K562 (cell line): ENCODE results near the gene KIAA0319L. TPM values are rescaled to one million over a fixed set of nuclear protein-coding genes. Genes with fewer than 3 reads are reported as not detected.
"Not testable (repeated sequence)": the region's sequence is repeated elsewhere in the genome, so short reads cannot be mapped to it uniquely, and the experiment has no call there.

Experiments
- ATAC-seq: fragments of 200-7000 bp; cut with Tn5 transposase; 3 replicates; pipeline ENCODE4 v1.9.1; 2020; ENCODE audit warnings: moderate library complexity
- BruUV-seq: library from RNA; stranded (reverse); fragments of 400-500 nt; replicated peaks from 2 replicates; lab custom pipeline; 2021; lab: Mats Ljungman, UMichigan
- CTCF ChIA-PET: fragments of 300-600 bp; formaldehyde crosslinking; extraction: SDS; loops from one replicate; lab custom pipeline; 2021; ENCODE audit warnings: low intra/inter-chr PET ratio; lab: Yijun Ruan, JAX
- POLR2A ChIA-PET: fragments of 300-600, 350-650 bp; sonication (Branson Sonifier 250); formaldehyde crosslinking; extraction: SDS; loops from one replicate; lab custom pipeline; 2021; ENCODE audit warnings: antibody characterized with exemption, inconsistent platforms; lab: Yijun Ruan, JAX
- DNase-seq, 4 experiments: peaks; one replicate each; pipeline versions ENCODE4 v3.0.0 to v3.0.0-alpha.2; 2011 to 2018; ENCODE audit warnings: low spot score in 3 of 4, mixed read lengths in 3 of 4; ENCODE audit errors: extremely low read depth in 1 of 4
- FAIRE-seq: peaks from 2 replicates; lab custom pipeline; 2011; peaks lifted over from hg19 to GRCh38; lab: Jason Lieb, UNC
- H2AFZ ChIP-seq: 2 replicates; pipeline ENCODE4 v1.6.0; 2011; ENCODE audit warnings: low read depth, low read length, control low read depth, inconsistent platforms
- H3K27ac ChIP-seq: fragments of 200-600 bp; 3 replicates; pipeline ENCODE4 v1.8.0; 2011; ENCODE audit warnings: low read depth, mild to moderate bottlenecking, control low read depth, inconsistent platforms, low read length, moderate library complexity, mixed read lengths; ENCODE audit errors: extremely low read depth
- H3K27me3 ChIP-seq, 2 experiments: fragments of 300-600 bp in 1 of 2; 2 replicates in 1 of 2; 3 replicates in 1 of 2; pipeline versions ENCODE4 v1.6.0 to v1.8.0; 2011; ENCODE audit warnings: inconsistent platforms in 2 of 2, low read length in 2 of 2, mild to moderate bottlenecking in 1 of 2, mixed read lengths in 1 of 2, moderate library complexity in 1 of 2; ENCODE audit not compliant: control insufficient read depth in 2 of 2, insufficient read depth in 2 of 2
- H3K36me3 ChIP-seq: fragments of 300-600 bp; 3 replicates; pipeline ENCODE4 v1.8.0; 2011; ENCODE audit warnings: mild to moderate bottlenecking, low read length, inconsistent platforms; ENCODE audit not compliant: control insufficient read depth, insufficient read depth
- H3K4me1 ChIP-seq, 2 experiments: fragments of 200-600 bp in 1 of 2; replicated peaks in 1 of 2; 2 replicates in 1 of 2; 3 replicates in 1 of 2; pipeline versions ENCODE4 v1.5.1 to v1.8.0; 2011; ENCODE audit warnings: inconsistent platforms in 2 of 2, low read length in 2 of 2, mild to moderate bottlenecking in 1 of 2, mixed read lengths in 1 of 2, moderate library complexity in 1 of 2; ENCODE audit not compliant: control insufficient read depth in 2 of 2, insufficient read depth in 2 of 2
- H3K4me2 ChIP-seq: 2 replicates; pipeline ENCODE4 v1.6.1; 2011; ENCODE audit warnings: low read length, control low read depth, inconsistent platforms, mixed read lengths; ENCODE audit not compliant: insufficient read depth
- H3K4me3 ChIP-seq: fragments of 200-600 bp; sonication (generic), shearing (Covaris generic); 2 replicates; pipeline ENCODE4 v1.5.1; 2016; ENCODE audit warnings: control low read depth, inconsistent platforms
- H3K79me2 ChIP-seq: fragments of 200-600 bp; 3 replicates; pipeline ENCODE4 v1.8.0; 2011; ENCODE audit warnings: low read length, inconsistent platforms; ENCODE audit not compliant: control insufficient read depth, insufficient read depth
- H3K9ac ChIP-seq, 2 experiments: 2 replicates each; pipeline versions ENCODE4 v1.6.0 to v1.6.1; 2011; ENCODE audit warnings: low read depth in 2 of 2, low read length in 2 of 2, control low read depth in 1 of 2, inconsistent platforms in 1 of 2, mild to moderate bottlenecking in 1 of 2, mixed read lengths in 1 of 2; ENCODE audit not compliant: insufficient read depth in 1 of 2
- H3K9me1 ChIP-seq: one replicate; pipeline ENCODE4 v1.6.0; 2011; ENCODE audit warnings: inconsistent platforms, mild to moderate bottlenecking, low read length, moderate library complexity; ENCODE audit not compliant: control insufficient read depth, insufficient read depth
- H3K9me3 ChIP-seq: replicated peaks from 2 replicates; pipeline ENCODE4 v1.5.1; 2011; ENCODE audit warnings: low read depth, low read length, inconsistent platforms; ENCODE audit not compliant: control insufficient read depth, insufficient read depth
- H4K20me1 ChIP-seq: replicated peaks from 2 replicates; pipeline ENCODE4 v1.6.1; 2011; ENCODE audit warnings: low read length, inconsistent platforms, mixed read lengths; ENCODE audit not compliant: control insufficient read depth, insufficient read depth
- CCNT2 ChIP-seq: IDR thresholded peaks from 2 replicates; pipeline ENCODE4 v1.6.1; 2011; ENCODE audit warnings: borderline replicate concordance, low read depth, mild to moderate bottlenecking, moderate library complexity, mixed read lengths, low read length; ENCODE audit not compliant: insufficient read length; ENCODE audit errors: extremely low read depth
- DACH1 ChIP-seq: fragments of 450-650 bp; IDR thresholded peaks from 2 replicates; pipeline ENCODE4 v1.6.1; 2018; ENCODE audit not compliant: partially characterized antibody
- GATAD2B ChIP-seq: fragments of 450-650 bp; IDR thresholded peaks from 2 replicates; pipeline ENCODE4 v1.6.1; 2017; ENCODE audit warnings: mild to moderate bottlenecking, borderline replicate concordance
- HNRNPH1 ChIP-seq: fragments of 200-400 bp; formaldehyde crosslinking; optimal IDR thresholded peaks from 2 replicates; pipeline ENCODE3; 2017; ENCODE audit warnings: low read depth, mild to moderate bottlenecking, low read length, moderate library complexity
- ZFX ChIP-seq: sonication (generic); formaldehyde crosslinking; IDR thresholded peaks from 2 replicates; pipeline ENCODE4 v1.8.0; 2022; ENCODE audit warnings: mild to moderate bottlenecking, missing genetic modification reagents, moderate library complexity
- WGBS: fragments of 100-300 bp; shearing (Covaris generic); methylation state at CpG from one replicate; pipeline ENCODE4 v1.1.6; 2016; ENCODE audit warnings: low coverage, mixed read lengths; ENCODE audit not compliant: insufficient coverage; ENCODE audit errors: missing lambda C conversion rate; 5-methylcytosine and 5-hydroxymethylcytosine counted together
- in situ Hi-C: fragments of 300-500 bp; cut with MboI; formaldehyde crosslinking; loops from 4 replicates; pipeline ENCODE4 v1.15.0; 2018; ENCODE audit warnings: inconsistent platforms, mixed read lengths
- intact Hi-C: fragments of 100-400 bp; cut with micrococcal nuclease; formaldehyde crosslinking; loops from 2 replicates; pipeline ENCODE4 v1.14.2; 2022
- polyA plus RNA-seq, 8 experiments: library from polyadenylated mRNA; depleted of rRNA in 4 of 8; stranded (reverse) in 5 of 8; unstranded in 3 of 8; fragments of >200 nt; fragmentation: Nextera tagmentation in 2 of 8; fragmentation: Illumina TruSeq in 1 of 8; extraction: Ambion mirVana in 2 of 8; extraction: Trizol in 1 of 8; gene quantifications; 2 replicates each; pipeline versions ENCODE4 v1.2.1 to v1.2.3, GENCODE V29; 2011 to 2014; ENCODE audit warnings: inconsistent platforms in 1 of 8, missing spikeins in 1 of 8
- total RNA-seq, 7 experiments: library from RNA; depleted of rRNA in 6 of 7; stranded (reverse); fragments of >200 nt in 6 of 7; fragmentation: Illumina TruSeq in 2 of 7; extraction: Trizol in 2 of 7; gene quantifications; 2 replicates each; pipeline versions ENCODE4 v1.2.1 to v1.2.3, GENCODE V29; 2011 to 2021; ENCODE audit warnings: low replicate concordance in 1 of 7
- TF ChIP-seq, protein P1 (sequence below): fragments of 250-450 bp; sonication (Bioruptor Pico); IDR thresholded peaks from 2 replicates; pipeline ENCODE4 v1.8.0; 2021; ENCODE audit warnings: borderline replicate concordance, mild to moderate bottlenecking, moderate library complexity; ENCODE audit not compliant: poor library complexity, severe bottlenecking

Gene KIAA0319L
- total and polyA plus RNA-seq, 9 of the 15 experiments (the other 6 are each of a cell fraction or from before 2014, with no cell fraction given): 2.4 to 51.7 (median 27.4) TPM

DNA sequence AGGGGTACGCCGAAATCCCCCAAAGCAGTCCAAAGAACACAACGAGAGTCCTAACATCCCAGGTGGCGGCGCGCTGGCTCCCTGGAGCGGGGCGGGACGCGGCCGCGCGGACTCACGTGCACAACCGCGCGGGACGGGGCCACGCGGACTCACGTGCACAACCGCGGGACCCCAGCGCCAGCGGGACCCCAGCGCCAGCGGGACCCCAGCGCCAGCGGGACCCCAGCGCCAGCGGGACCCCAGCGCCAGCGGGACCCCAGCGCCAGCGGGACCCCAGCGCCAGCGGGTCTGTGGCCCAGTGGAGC, 19.5 kb upstream of the KIAA0319L start:
- H3K4me1 ChIP-seq: peaks cover 9 to 40% of the 10 kb centered on the region in 2 experiments
- H3K36me3 ChIP-seq, in situ Hi-C loops, H4K20me1 ChIP-seq, POLR2A ChIA-PET, BruUV-seq, H3K9me3 ChIP-seq, H3K4me3 ChIP-seq, H3K79me2 ChIP-seq, CTCF ChIA-PET, H3K9ac ChIP-seq, FAIRE-seq, DNase-seq, H2AFZ ChIP-seq, intact Hi-C loops, ATAC-seq, H3K27ac ChIP-seq, H3K4me2 ChIP-seq, H3K9me1 ChIP-seq: not testable (repeated sequence)
- 94% methylated on average over 13 of the region's 37 CpGs for WGBS
- H3K27me3 ChIP-seq: peaks cover 3 to 11% of the 10 kb centered on the region in 2 experiments; a peak in 4 of 5 replicates

GRCh38 chr1:35576061-35576765, 19.0 kb upstream of the KIAA0319L start:
- Histone ChIP-seq H3K9me3 (no peaks in the 10 kb centered on the region), H3K79me2 (no peaks in the 10 kb centered on the region), H2AFZ (no peak overlapping the region), H3K9ac (peak overlapping the region in 1 of 2 experiments; percentile 79; a peak in 1 of 4 replicates), H3K36me3 (no peaks in the 10 kb centered on the region), H3K27ac (no peak overlapping the region), H4K20me1 (no peaks in the 10 kb centered on the region), H3K4me1 (peaks cover 9 to 40% of the 10 kb centered on the region in 2 experiments), H3K9me1 (no peaks in the 10 kb centered on the region), H3K4me2 (no peak overlapping the region), H3K4me3 (no peak overlapping the region), H3K27me3 (peaks cover 3 to 16% of the 10 kb centered on the region in 2 experiments; a peak in 4 of 5 replicates)
- in situ Hi-C loops: no loop called here
- intact Hi-C loops: no loop called here
- ATAC-seq (peak; percentile 31; the same call in 2 of the 3 replicates), FAIRE-seq (no peak), DNase-seq (no peak)
- ChIA-PET CTCF (no interaction called here), POLR2A (interaction anchor here (0.6 kb wide), 1 partner anchor 27 kb away, joined by 4 read pairs; no protein-coding TSS in a partner anchor)
- no peak for TF ChIP-seq GATAD2B
- peak; percentile 19 for TF ChIP-seq DACH1
- TF ChIP-seq ZFX: no peak
- TF ChIP-seq, protein P1, sequence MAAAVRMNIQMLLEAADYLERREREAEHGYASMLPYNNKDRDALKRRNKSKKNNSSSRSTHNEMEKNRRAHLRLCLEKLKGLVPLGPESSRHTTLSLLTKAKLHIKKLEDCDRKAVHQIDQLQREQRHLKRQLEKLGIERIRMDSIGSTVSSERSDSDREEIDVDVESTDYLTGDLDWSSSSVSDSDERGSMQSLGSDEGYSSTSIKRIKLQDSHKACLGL (CRISPR knock-in tag): no peak
- no peak for TF ChIP-seq HNRNPH1
- TF ChIP-seq CCNT2: no peak
- BruUV-seq: no TSS peak
- 48% methylated on average over 10 of the region's 10 CpGs for WGBS
